K562 (cell line): ENCODE data around the gene MICAL2. TPM values are rescaled to one million over a fixed set of nuclear protein-coding genes. Genes with fewer than 3 reads are reported as not detected.

ENCODE experiments used
- CCNT2 ChIP-seq: IDR thresholded peaks from 2 replicates; pipeline ENCODE4 v1.6.1; 2011; ENCODE audit warnings: borderline replicate concordance, low read depth, mild to moderate bottlenecking, moderate library complexity, mixed read lengths, low read length; ENCODE audit not compliant: insufficient read length; ENCODE audit errors: extremely low read depth
- CEBPG ChIP-seq, 3 experiments: fragments of 200-800 bp in 1 of 3; sonication (Bioruptor generic) in 1 of 3; sonication (generic) in 1 of 3; formaldehyde crosslinking in 1 of 3; IDR thresholded peaks in 2 of 3; conservative IDR thresholded peaks in 1 of 3; 2 replicates each; pipeline versions ENCODE4 v1.6.1 to v1.8.0; 2016 to 2022; ENCODE audit warnings: missing compliant biosample characterization in 2 of 3, missing genetic modification characterization in 2 of 3, mild to moderate bottlenecking in 1 of 3, missing genetic modification reagents in 1 of 3
- CGGBP1 ChIP-seq: fragments of 250-450 bp; sonication (Bioruptor Pico); IDR thresholded peaks from 2 replicates; pipeline ENCODE4 v1.9.0; 2021; ENCODE audit warnings: mild to moderate bottlenecking
- DACH1 ChIP-seq: fragments of 450-650 bp; IDR thresholded peaks from 2 replicates; pipeline ENCODE4 v1.6.1; 2018; ENCODE audit not compliant: partially characterized antibody
- E2F8 ChIP-seq: fragments of 450-650 bp; IDR thresholded peaks from 2 replicates; pipeline ENCODE4 v1.7.1; 2018; ENCODE audit warnings: mild to moderate bottlenecking, low read depth; ENCODE audit not compliant: partially characterized antibody
- ELF2 ChIP-seq: fragments of 250-450 bp; sonication (Bioruptor Pico); IDR thresholded peaks from 2 replicates; pipeline ENCODE4 v1.5.0; 2021; ENCODE audit warnings: mild to moderate bottlenecking
- ELK3 ChIP-seq: fragments of 450-650 bp; formaldehyde crosslinking; IDR thresholded peaks from 2 replicates; pipeline ENCODE4 v1.4.0; 2020; ENCODE audit warnings: mild to moderate bottlenecking
- FOXK1 ChIP-seq: sonication (generic); formaldehyde crosslinking; IDR thresholded peaks from 2 replicates; pipeline ENCODE4 v1.8.0; 2022; ENCODE audit warnings: missing genetic modification reagents, mild to moderate bottlenecking, borderline replicate concordance
- GTF2A2 ChIP-seq: IDR thresholded peaks from 2 replicates; pipeline ENCODE4 v1.6.1; 2016; ENCODE audit warnings: mild to moderate bottlenecking, missing genetic modification characterization, missing compliant biosample characterization
- HDAC8 ChIP-seq: fragments of 450-650 bp; IDR thresholded peaks from 2 replicates; pipeline ENCODE4 v1.6.1; 2016; ENCODE audit warnings: mild to moderate bottlenecking, missing genetic modification characterization, moderate library complexity, missing compliant biosample characterization
- HMG20A ChIP-seq: fragments of 450-650 bp; formaldehyde crosslinking; conservative IDR thresholded peaks from 2 replicates; pipeline ENCODE4 v1.4.0; 2020; ENCODE audit warnings: mild to moderate bottlenecking, mixed read lengths
- RBM22 ChIP-seq: fragments of 200-400 bp; formaldehyde crosslinking; IDR thresholded peaks from 2 replicates; pipeline ENCODE4 v1.6.1; 2018; ENCODE audit warnings: low read length, low read depth; ENCODE audit not compliant: poor library complexity, severe bottlenecking
- SOX6 ChIP-seq: fragments of 450-650 bp; IDR thresholded peaks from 2 replicates; pipeline ENCODE4 v1.6.1; 2014; ENCODE audit warnings: mild to moderate bottlenecking
- STAG1 ChIP-seq: sonication (generic); formaldehyde crosslinking; IDR thresholded peaks from 2 replicates; pipeline ENCODE4 v1.5.0; 2020; ENCODE audit warnings: missing genetic modification reagents, borderline replicate concordance
- TAF1 ChIP-seq: IDR thresholded peaks from 2 replicates; pipeline ENCODE4 v1.6.1; 2011; ENCODE audit warnings: mild to moderate bottlenecking, low read length, moderate library complexity; ENCODE audit not compliant: insufficient read depth, control insufficient read depth, severe bottlenecking; ENCODE audit errors: extremely low read depth
- TFAP4 ChIP-seq: sonication (generic); formaldehyde crosslinking; IDR thresholded peaks from 2 replicates; pipeline ENCODE4 v1.8.0; 2022; ENCODE audit warnings: missing genetic modification reagents, mild to moderate bottlenecking, moderate library complexity, borderline replicate concordance
- ZNF224 ChIP-seq: sonication (generic); formaldehyde crosslinking; IDR thresholded peaks from 2 replicates; pipeline ENCODE4 v1.8.0; 2022; ENCODE audit warnings: mild to moderate bottlenecking, missing genetic modification reagents
- ZNF253 ChIP-seq: fragments of 250-450 bp; sonication (Bioruptor Pico); conservative IDR thresholded peaks from 2 replicates; pipeline ENCODE4 v1.6.1; 2021; ENCODE audit warnings: mild to moderate bottlenecking
- ZNF324 ChIP-seq: fragments of 250-450 bp; sonication (Bioruptor Pico); IDR thresholded peaks from 2 replicates; pipeline ENCODE4 v1.4.0; 2020; ENCODE audit warnings: mild to moderate bottlenecking
- ZNF75A ChIP-seq: fragments of 450-650 bp; formaldehyde crosslinking; IDR thresholded peaks from 2 replicates; pipeline ENCODE4 v1.4.0; 2020; ENCODE audit warnings: mild to moderate bottlenecking
- ZNF76 ChIP-seq: fragments of 250-450 bp; sonication (Bioruptor Pico); IDR thresholded peaks from 2 replicates; pipeline ENCODE4 v1.4.0; 2020; ENCODE audit warnings: mild to moderate bottlenecking, moderate library complexity, borderline replicate concordance
- polyA plus RNA-seq, 8 experiments: library from polyadenylated mRNA; depleted of rRNA in 4 of 8; stranded (reverse) in 5 of 8; unstranded in 3 of 8; fragments of >200 nt; fragmentation: Nextera tagmentation in 2 of 8; fragmentation: Illumina TruSeq in 1 of 8; extraction: Ambion mirVana in 2 of 8; extraction: Trizol in 1 of 8; gene quantifications; 2 replicates each; pipeline versions ENCODE4 v1.2.1 to v1.2.3, GENCODE V29; 2011 to 2014; ENCODE audit warnings: inconsistent platforms in 1 of 8, missing spikeins in 1 of 8
- total RNA-seq, 7 experiments: library from RNA; depleted of rRNA in 6 of 7; stranded (reverse); fragments of >200 nt in 6 of 7; fragmentation: Illumina TruSeq in 2 of 7; extraction: Trizol in 2 of 7; gene quantifications; 2 replicates each; pipeline versions ENCODE4 v1.2.1 to v1.2.3, GENCODE V29; 2011 to 2021; ENCODE audit warnings: low replicate concordance in 1 of 7

MICAL2 gene
- total and polyA plus RNA-seq, 9 of the 15 experiments (the other 6 are each of a cell fraction or from before 2014, with no cell fraction given) = 4.7 to 64.2 (median 33.6) TPM

- TF ChIP-seq CGGBP1 (CRISPR knock-in tag) (no peak), ELK3 (CRISPR knock-in tag) (no peak; the same call in 1 of the 2 replicates), GTF2A2 (tag) (no peak), RBM22 (no peak), ZNF324 (CRISPR knock-in tag) (0 out of 2 replicates have a peak, but pooled peaks have one; percentile 39), SOX6 (peak; percentile 99), FOXK1 (CRISPR knock-in tag) (no peak), HDAC8 (tag) (0 out of 2 replicates have a peak, but pooled peaks have one; percentile 36), DACH1 (peak; percentile 95), E2F8 (peak; percentile 67), ZNF224 (CRISPR knock-in tag) (no peak), ZNF76 (no peak; the same call in 1 of the 2 replicates), TFAP4 (CRISPR knock-in tag) (peak; percentile 100), ZNF75A (CRISPR knock-in tag) (no peak), ZNF253 (CRISPR knock-in tag) (no peak), TAF1 (peak; percentile 72), HMG20A (CRISPR knock-in tag) (no peak), ELF2 (CRISPR knock-in tag) (no peak), CCNT2 (peak; percentile 98), CEBPG (CRISPR knock-in tag; IDR thresholded peaks at IDR 0.05) (peak; percentile 61; the same call in 1 of the 2 replicates), CEBPG (tag; conservative IDR thresholded peaks at IDR 0.05 in 1 of 2, IDR thresholded peaks at IDR 0.05 in 1 of 2) (peak in 1 of 2 experiments; percentile 72; a peak in 2 of 4 replicates), STAG1 (no peak)
These were observed 90.9 kb downstream of the MICAL2 start (continued) for GRCh38 chr11:12200991-12201985.
